ENCODE measurements around the gene FARS2. TPM values are rescaled to one million over a fixed set of nuclear protein-coding genes. Genes with fewer than 3 reads are reported as not detected.

Gene FARS2
- polyA plus RNA-seq, 1 donor = 18.7 TPM

- DNase-seq = no peak
Observed at GRCh38 chr6:5378331-5378730, 117.0 kb downstream of the FARS2 start.

GRCh38 chr6:5379647-5380242, 118.4 kb downstream of the FARS2 start:
- DNase-seq = no peak

DNA sequence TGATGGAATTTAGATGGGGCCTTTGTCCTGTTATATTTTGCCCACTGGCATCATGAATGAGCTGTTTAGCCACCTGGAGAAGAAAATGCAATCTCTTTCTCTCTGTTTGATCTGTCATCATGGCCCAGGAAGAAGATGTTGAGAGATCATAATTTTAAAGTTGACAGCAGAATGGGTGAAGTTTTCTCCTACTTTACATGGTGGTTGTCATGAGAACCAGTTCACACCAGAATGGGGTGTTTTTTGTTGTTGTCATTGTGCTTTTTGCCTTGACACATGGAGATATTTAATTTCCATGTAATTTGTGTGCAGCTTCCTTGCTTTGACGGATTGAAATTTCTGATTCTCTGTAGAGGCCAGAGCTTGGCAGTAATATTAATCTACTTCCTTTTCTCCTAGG, 122.5 kb downstream of the FARS2 start:
- DNase-seq = no peak

GRCh38 chr6:5384276-5384675, 123.0 kb downstream of the FARS2 start:
- no peak for DNase-seq

GRCh38 chr6:5388326-5388725, 127.0 kb downstream of the FARS2 start:
- DNase-seq = no peak

DNA sequence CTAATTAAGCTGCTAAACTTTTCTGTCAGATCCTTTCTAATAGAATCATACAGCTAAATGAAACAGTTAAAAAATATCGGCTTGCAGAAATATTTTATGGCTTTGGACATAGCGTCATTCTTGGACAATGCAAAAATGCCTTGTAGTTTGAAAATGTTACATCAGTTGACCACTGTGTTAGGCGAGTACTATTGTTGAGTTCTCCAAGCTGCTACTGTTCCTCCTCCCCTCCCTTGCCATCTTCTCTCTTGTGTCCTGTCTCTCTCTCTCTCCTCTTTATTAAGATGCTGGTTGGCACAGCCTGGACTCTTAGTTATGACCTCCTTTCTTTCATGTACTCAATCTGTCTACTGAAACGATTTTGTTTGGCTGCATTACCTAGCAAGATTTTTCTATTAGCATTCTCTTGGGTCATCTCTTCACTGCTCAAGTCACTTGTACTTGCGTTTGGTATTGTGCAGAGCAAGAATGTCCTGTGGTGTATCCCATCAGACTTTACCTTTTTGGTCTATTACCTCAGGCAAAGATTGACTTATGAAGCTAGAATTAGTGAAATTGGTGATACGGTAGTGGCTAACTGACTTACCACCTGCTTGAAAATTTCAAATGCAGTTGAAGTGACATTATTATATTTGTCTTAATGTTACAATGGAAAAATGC, 127.9 kb downstream of the FARS2 start:
- no peak for DNase-seq

DNA sequence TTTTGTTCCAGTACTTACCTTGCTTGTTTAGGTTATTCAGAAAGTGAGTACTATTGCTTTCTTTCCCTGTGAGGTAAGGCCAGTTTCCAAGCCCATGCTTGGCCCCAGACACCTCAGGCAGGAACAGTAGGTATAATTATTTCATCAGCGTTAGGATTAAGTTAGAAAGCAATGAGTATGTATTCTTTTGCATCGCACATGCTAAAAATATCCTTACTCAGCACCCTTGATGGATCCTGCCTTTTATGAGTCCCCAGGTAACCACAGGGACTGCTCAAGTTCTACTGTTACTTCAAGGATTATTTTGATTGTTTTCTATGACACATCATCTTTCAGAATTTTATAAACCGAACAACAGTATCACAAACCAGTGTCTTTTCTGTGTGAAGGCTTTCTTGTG, 128.9 kb downstream of the FARS2 start:
- no peak for DNase-seq

DNA sequence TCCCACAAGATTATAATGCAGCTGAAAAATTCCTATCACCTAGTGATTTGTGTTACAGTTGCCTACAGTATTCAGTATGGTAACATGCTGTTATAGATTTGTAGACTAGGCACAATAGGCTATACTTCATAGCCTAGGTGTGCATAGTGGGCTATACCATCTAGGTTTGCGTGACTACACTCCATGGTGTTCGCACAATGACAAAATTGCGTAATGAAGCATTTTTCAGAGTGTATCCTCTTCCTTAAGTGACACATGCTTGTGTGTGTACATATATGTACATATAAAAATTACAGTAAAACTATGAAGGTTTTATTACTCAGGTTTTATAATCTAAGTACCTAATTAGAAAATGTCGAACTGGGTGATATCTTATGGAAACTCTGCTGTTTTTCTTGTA, 133.0 kb downstream of the FARS2 start:
- no peak for DNase-seq

- no peak for DNase-seq
Observed at GRCh38 chr6:5395719-5396118, 134.4 kb downstream of the FARS2 start.

- no peak for DNase-seq
Observed at GRCh38 chr6:5398530-5398929, 137.2 kb downstream of the FARS2 start.

DNA sequence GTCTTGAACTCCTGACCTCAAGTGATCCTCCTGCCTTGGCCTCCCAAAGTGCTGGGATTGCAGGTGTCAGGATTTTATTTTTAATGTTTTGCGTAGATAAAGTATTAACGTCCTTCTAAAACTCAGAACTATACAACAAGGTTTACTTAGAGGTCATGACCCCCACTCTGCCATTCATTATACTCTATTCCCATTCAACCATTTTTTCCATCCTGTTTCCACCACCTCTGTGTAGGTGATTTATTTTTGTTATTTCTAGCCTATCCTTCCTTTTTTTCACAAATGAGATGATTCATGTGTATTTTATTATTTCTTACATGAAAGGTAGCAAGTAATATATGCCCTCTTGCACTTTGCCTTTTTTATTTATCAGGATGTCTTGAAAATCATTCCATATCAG, 138.1 kb downstream of the FARS2 start:
- no peak for DNase-seq

DNA sequence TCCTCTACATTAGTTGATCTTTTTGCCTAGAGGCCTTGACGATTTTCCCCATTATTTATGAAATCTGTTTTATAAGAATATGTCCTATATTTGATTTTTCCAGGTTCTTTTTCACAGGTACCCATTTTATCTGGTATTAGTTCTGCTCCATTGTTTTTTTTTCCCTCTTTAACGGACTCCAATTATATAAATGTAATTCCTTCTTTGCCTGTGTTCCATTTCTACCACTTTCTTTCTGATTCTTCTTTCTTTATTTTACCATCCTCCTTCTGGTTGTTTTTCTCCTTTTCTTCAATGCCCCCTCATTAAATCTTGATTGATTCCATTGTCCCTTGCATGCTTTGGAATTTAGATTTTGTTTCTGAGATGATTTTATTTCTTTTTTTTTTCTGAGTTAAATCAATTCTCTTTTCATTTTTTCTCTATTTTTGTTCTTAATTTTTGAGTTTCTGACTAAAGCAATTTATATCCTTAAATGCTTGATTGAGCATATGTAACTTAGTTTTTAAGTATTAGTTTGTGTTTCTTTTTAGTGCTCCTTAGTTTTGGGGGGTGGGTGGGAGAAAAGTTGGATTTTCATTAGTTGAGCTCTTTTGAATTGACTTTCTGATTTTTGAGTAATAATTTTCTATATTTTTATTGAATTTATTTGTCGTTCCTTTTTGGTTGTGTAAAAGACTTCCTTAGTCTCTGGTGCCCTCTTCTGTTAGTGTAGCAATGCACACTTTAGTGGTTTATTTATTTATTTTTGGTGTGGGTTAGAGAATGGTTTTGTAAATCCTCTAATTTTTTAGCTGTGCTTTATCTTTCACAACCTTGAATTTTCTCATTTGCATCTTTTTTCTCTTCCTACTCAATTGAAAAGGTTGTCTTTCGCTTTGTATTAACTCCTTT, 140.8 kb downstream of the FARS2 start:
- no peak for DNase-seq

- no peak for DNase-seq
Observed at GRCh38 chr6:5403076-5403475, 141.8 kb downstream of the FARS2 start.

DNA sequence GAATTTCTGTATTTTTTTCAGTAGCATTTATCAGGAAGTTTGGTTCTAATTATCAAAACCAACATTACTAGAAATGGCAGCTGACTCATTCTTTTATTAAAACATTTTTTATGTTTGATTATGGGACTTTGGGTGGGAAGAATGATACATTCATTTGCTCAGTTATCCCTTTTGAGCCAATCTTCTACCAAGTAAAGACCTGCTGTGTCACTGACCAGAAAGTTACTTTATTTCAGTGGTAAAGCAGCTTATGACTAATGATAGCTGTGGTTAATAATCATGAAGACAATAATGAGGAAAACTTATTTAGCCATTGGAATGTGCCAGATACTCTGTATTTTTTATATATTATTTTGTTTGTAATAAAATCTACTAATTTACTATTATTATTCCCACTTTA, 142.3 kb downstream of the FARS2 start:
- DNase-seq = no peak

- no peak for DNase-seq
Observed at GRCh38 chr6:5405976-5406375, 144.7 kb downstream of the FARS2 start.

GRCh38 chr6:5411414-5411813, 150.1 kb downstream of the FARS2 start:
- DNase-seq = no peak

- DNase-seq = no peak
Observed at GRCh38 chr6:5412017-5412416, 150.7 kb downstream of the FARS2 start.

DNA sequence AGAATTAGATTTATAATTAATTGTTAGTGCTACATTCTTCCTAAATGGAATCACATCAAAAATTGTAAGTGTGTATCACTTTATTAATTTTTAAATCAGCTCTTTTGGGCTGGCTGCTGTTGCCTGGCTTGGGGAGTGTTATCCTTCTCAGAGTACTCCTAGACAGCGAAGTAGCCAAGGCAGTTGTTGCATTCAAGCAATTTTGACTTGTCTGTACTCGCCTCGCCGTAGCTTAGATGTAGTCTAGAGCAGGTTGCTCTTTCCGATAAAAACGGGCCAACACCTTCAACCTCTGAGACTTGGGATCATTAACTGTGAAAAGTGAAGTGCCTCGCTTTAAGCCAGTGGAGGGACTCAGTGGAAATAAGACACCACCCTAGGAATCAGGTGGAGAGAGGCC, 151.3 kb downstream of the FARS2 start:
- no peak for DNase-seq

GRCh38 chr6:5416250-5416649, 154.9 kb downstream of the FARS2 start:
- no peak for DNase-seq

- DNase-seq = peak; percentile 8
Observed at GRCh38 chr6:5422321-5422915, 161.1 kb downstream of the FARS2 start.

DNA sequence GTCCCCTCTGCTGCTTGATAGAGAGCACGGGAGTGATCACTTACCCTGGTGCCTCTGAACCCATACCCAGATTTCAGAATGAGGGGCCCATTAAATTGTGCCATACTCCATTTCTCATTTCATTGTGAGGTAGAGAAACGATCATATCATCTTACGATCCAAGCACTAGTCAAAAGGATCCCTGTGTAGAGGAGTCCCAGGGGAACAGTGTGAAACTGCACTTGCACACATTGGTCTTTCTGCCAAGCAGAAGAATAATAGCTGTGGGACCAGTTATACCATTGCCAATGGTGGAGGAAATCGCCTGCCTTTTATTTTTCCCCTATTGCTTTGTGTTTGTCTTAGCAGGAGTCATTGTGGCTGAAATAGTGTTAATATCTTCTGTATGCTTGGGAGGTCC, 161.9 kb downstream of the FARS2 start:
- no peak for DNase-seq

DNA sequence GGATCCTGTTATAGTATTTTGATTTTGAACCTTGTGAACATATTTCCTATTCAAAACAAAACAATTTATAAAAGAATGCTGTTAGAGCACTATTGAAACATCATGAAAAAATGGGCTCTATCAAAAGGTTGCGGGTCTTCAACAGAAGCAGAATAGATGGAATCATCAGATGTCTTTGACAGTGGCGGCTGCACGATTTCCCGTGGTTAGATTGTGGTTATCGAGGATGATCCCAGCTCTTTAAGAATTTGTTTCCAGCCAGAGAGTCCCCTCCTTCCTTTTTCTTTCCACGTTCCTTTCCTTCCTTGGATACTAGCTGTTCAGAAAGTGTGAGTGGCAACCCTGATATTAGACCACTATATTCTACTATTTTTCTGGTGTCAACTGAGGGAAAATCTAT, 163.4 kb downstream of the FARS2 start:
- DNase-seq = no peak

GRCh38 chr6:5425267-5425666, 164.0 kb downstream of the FARS2 start:
- DNase-seq = no peak

All from left kidney (tissue), 2 donors.